GM18907 (cell line): Measurements from ENCODE around the gene PDCD10.

Source experiments
- ATAC-seq: cut with Tn5 transposase; IDR thresholded peaks from one replicate; pipeline ENCODE4 v1.9.1; 2021; ENCODE audit warnings: mild to moderate bottlenecking, moderate library complexity; ENCODE audit not compliant: unreplicated experiment

Gene PDCD10

DNA sequence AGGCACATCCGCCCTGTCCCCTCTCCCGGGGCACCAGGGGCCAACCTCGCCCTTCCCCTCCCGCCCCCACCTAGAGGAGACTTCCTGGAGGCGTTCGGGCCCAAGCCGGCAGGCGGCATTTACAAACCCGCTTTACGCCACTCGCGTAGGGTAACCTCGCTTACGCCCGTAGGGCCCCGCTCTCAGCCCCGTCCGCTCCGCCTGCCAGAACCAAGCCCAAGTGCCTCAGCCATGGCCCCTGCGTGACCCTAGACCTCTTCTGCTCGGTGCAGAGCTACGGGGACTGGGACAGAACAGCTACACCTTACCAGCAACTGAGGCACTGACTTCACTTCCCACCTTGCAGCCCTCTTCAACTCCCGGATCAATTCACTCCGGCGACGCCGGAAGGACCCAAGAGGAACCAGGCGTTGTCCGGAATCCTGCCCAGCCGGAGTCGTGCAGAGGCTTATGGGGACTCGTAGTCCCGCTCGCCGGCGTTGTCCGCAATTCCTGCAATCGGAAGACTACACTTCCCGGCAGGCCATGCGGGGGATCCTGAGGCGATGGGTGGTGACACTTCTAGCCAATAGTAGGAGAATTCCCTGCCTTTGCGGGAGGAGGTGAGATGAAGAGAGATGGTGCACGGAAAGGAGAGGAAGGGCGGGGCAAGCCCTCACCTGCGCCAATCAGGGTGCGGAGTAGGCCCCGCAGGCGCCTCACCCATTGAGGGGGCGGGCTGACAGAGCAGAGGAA is at the start of gene PDCD10:
TSS of gene PDCD10 (minus strand) at position 395 of the 735 bp plus-strand sequence. CDS start 14,735 bp downstream, outside the sequence.
- peak; percentile 92 for ATAC-seq

GRCh38 chr3:167783781-167784180 is 49.1 kb upstream of the PDCD10 start:
- ATAC-seq: no peak

DNA sequence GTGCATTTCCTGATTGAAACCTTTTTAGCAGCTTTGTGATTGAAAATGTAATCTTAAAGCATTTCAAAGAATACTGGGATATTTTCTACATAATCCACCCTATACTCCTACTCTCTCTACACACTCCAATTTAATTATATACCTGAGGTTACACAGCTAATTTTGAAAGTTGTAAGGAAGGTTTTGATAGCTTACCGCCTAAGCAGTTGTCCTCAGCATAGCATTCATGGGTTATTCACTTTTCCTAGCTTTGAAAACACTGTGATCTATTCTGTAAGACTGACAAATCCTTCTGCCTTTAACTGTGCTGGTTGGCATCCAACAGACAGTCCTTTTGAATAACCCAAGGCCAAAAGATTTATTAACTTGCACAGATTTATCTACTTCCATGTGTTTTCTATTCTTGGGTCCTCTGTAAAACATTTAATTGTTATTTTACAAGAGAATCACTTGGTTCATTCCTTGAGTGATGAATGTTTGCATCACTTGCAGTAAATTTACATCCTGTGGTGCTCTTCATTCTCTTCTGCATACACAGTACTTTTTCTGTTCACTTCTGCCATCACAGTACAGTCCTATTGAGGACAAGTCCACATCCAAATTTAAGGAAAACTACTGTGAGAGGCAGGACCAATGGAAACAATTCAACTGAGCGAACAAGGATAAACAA is 45.7 kb upstream of the PDCD10 start:
- ATAC-seq: no peak

- peak; percentile 60 for ATAC-seq
Observed at GRCh38 chr3:167777356-167777755, 42.7 kb upstream of the PDCD10 start.

DNA sequence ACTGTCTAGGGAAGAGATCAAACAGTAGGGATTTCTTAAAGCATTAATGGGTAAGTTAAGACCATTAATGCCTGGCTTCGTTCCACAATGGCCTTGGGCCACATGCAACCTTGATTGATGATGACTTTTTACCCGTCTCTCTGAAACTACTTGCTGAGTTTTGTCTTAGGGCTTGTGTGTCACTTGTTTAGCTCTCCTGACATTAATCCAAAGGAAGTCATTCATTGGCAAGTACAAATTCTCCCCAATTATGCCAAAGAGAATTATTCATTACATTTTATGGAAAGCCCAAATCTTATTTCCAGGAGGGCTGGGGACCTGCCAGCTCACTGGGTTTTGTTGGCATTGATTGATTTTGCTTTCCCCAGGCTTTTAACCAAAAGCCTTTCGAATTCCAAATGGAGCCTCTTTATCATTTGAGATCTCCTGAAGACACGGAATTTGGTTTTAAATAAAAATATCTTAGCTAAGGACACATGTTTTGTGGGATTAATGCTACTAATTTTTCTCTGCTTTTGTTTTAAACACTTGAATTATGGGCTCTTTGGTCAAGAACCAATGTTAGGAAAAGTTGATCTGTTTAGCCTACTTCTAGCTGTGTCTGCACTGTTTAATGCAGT is 41.5 kb upstream of the PDCD10 start:
- ATAC-seq: no peak

GRCh38 chr3:167773584-167773983 is 38.9 kb upstream of the PDCD10 start:
- ATAC-seq: peak; percentile 78

DNA sequence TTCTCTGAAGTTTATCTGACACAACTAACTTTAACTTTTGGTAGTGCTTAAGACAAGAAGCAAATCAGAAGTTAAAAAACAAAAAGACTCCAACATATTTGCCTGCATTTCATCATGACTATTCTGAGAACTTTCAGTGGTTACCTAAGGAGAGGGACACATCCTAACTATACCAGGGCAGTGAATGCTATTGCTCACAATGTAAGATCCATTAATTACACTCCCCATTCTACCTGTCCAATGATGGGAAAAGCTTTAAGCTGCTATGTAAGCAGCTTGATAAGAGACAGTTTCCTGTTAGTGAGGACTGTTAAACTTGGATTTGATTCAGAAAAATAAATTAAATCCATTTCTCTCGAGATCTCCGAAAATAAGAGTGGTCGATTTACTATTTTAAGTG is 38.3 kb upstream of the PDCD10 start:
- peak; percentile 69 for ATAC-seq

DNA sequence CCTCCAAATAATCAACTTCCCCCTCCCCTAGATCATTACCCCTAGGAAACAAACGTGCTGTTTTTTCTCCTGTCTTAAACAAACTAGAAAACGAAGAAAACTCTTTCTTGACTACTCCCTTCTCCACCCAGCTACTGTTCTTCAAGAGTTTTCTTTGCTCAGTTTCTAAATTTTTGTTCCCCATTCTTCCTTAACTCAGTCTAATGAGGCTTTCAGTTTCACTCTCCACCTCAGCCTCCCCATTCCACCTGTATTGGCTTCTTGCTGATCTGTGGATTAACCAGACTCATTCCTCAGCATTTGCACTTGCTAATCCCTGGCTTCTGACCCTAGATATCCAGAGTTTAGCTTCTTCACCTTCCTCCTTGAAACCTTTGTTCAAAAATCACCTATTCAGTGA is 27.6 kb upstream of the PDCD10 start:
- no peak for ATAC-seq

GRCh38 chr3:167761302-167761701 is 26.6 kb upstream of the PDCD10 start:
- ATAC-seq: no peak

- no peak for ATAC-seq
Observed at GRCh38 chr3:167754049-167754448, 19.4 kb upstream of the PDCD10 start.

- peak; percentile 99 for ATAC-seq
Observed at GRCh38 chr3:167750272-167750971, 15.7 kb upstream of the PDCD10 start.

GRCh38 chr3:167749728-167750127 is 15.0 kb upstream of the PDCD10 start:
- ATAC-seq: no peak

GRCh38 chr3:167749209-167749608 is 14.5 kb upstream of the PDCD10 start:
- ATAC-seq: no peak

- ATAC-seq: no peak
Observed at GRCh38 chr3:167743799-167744198, 9.1 kb upstream of the PDCD10 start.

GRCh38 chr3:167742338-167742737 is 7.6 kb upstream of the PDCD10 start:
- no peak for ATAC-seq

DNA sequence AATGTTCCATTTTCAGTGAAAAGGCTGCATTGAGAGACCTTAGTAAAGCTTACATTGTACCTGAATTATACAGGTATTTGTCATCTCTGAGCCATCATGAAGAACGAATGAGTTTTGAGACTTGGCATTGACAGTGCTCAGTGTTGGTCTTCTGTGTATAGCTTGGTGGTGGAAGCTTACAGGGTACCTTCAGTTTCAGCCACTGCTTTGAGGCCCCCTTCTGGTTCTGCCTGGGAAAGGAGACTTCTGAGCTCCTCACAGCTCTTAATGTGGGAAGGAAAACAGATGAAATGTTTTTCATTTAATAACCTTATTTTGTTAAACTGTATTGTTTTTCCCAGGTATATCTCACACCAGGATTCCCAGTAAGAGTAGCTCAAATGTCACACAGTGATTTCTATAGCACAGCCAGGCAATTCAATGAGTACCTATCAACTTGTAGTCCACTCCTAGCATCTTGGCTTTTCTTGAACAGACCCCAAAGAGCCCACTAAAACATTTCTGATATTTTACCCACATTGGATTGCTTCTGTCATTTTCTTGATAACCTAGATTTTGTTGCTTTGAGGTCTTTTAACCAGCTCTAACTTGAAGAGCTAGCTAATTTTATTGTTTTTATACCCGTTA is 6.4 kb upstream of the PDCD10 start:
- ATAC-seq: peak; percentile 94

DNA sequence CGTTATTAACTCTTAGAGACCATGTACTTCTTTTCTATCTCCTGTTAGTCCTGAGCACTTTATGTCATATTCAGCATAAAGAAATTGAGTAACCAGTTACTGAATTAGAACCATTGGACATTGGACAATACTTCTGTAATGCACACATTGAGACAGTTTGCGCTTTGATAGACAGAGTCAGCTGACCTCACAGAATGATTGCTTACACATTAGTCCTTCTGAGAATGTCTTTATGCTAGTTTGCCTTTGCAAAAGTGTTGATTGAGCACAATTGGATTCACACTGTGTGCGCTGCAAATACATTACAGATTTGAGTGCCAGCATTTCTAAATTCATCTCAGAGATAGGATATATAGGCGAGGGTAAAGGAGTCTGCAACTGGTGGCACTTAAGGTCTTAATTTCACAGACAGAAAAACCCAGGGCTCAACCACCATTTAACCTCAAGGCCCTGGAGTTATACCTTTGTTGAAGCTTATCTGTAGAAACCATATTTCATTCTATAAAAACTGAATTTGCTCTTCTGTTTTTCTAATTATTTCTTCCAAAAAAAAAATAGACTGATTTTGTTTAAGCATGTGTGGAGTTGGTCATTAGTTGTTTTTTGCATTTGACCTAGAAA is 4.6 kb upstream of the PDCD10 start:
- ATAC-seq: no peak

DNA sequence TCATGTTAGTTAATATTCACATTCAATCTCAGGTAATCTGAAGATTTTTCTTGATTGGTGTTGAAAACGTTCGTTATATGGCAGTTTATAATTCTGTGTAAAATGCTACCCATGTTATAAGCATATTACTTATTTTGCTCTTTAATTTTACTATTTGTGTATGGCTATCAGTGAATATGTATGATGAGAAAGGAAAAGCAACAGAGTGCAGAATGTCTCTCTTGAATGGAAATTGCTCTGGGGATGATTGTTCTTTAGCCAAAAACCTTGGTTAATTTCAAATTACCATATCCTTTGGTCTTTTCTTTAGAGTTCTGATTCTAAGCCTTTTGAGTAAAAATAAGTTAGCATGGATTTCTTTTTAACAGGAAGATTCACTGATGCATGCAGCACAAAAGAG is 3.3 kb upstream of the PDCD10 start:
- ATAC-seq: no peak

GRCh38 chr3:167736997-167737396 is 2.3 kb upstream of the PDCD10 start:
- no peak for ATAC-seq

DNA sequence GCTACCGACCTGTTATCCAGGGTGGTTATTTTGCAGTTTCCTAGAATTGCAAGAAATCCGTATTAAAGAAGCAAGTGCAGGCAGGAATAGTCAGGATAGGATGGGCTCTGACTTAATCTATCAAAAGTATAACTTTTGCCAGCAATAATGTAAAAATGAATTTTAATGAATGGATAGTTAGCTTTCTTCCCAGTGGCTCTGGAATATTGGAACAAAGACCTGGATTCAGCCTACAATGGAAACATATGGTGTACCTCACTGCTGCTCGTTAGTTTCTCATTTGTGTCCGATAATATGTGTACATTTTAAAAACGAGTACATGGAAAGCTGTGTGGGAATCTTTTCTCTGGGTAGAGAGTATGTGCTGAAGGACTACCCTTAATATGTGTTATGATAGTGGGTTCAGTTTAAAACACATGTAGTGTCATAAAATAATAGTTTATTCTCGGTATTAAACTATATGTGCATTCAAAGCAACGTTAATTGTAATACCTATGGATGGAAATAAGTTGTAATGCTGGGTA is 1.6 kb upstream of the PDCD10 start:
- no peak for ATAC-seq
